GM12891 (cell line): ENCODE data around the gene EME2.

Experiments
- POLR2A ChIP-seq: IDR thresholded peaks from 2 replicates; pipeline ENCODE4 v1.6.1; 2011; ENCODE audit warnings: low read depth, low read length, control low read depth
- POLR2AphosphoS5 ChIP-seq: IDR thresholded peaks from 2 replicates; pipeline ENCODE4 v1.6.1; 2011; ENCODE audit warnings: low read depth, low read length, control low read depth

DNA sequence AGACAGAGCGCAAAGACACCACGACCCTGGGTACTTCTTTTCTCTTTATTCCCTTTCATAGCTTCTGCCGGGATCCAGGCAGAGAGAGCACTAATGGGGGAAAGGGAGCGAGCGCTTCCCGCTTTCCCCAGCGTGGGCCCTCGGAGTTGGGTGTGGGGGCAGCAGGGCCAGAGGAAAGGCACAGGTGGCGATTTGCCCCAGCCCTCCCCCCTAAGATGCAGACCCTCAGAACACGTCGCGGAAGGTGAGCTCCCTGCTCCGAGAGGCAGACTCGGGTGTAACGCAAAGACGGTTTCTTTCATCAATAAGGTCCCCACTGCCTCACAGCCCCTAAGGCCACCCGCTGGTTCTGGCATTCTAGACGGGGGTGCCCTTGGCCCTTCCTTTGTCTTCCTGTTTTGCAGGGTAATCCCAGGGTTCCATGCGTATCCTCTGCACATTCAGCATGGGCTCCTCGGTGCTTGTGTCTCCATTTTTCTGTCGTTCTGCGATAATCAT is 697 bp upstream of the EME2 start:
- no peak; the same call in 1 of the 2 replicates for TF ChIP-seq POLR2AphosphoS5
- TF ChIP-seq POLR2A = no peak
